GM21423 (cell line): ENCODE measurements around the gene HCCS.

Experiments used
- ATAC-seq: cut with Tn5 transposase; IDR thresholded peaks from one replicate; pipeline ENCODE4 v1.9.1; 2021; ENCODE audit warnings: mild to moderate bottlenecking, moderate library complexity; ENCODE audit not compliant: unreplicated experiment

HCCS gene

GRCh38 chrX:11111037-11111851 is at the start of gene HCCS:
HCCS (plus strand) TSS chrX:11111332; CDS start chrX:11112061, 729 bp downstream.
- ATAC-seq, result peak; percentile 93

GRCh38 chrX:11064276-11064675 is 46.9 kb upstream of the HCCS start:
- no peak for ATAC-seq

- no peak for ATAC-seq
Measured at GRCh38 chrX:11064851-11065600, 46.1 kb upstream of the HCCS start.

GRCh38 chrX:11066812-11067211 is 44.3 kb upstream of the HCCS start:
- no peak for ATAC-seq

- ATAC-seq, result no peak
Measured at GRCh38 chrX:11073381-11073780, 37.8 kb upstream of the HCCS start.

GRCh38 chrX:11080741-11081305 is 30.3 kb upstream of the HCCS start:
- no peak for ATAC-seq

- no peak for ATAC-seq
Measured at GRCh38 chrX:11081511-11081910, 29.6 kb upstream of the HCCS start.

- no peak for ATAC-seq
Measured at GRCh38 chrX:11085305-11085704, 25.8 kb upstream of the HCCS start.

GRCh38 chrX:11089802-11090201 is 21.3 kb upstream of the HCCS start:
- ATAC-seq, result no peak

- ATAC-seq, result no peak
Measured at GRCh38 chrX:11097933-11098332, 13.2 kb upstream of the HCCS start.

- ATAC-seq, result no peak
Measured at GRCh38 chrX:11099465-11099864, 11.7 kb upstream of the HCCS start.

- no peak for ATAC-seq
Measured at GRCh38 chrX:11100281-11101035, 10.7 kb upstream of the HCCS start.

- no peak for ATAC-seq
Measured at GRCh38 chrX:11103006-11103405, 8.1 kb upstream of the HCCS start.

- ATAC-seq, result no peak
Measured at GRCh38 chrX:11103751-11104150, 7.4 kb upstream of the HCCS start.

- ATAC-seq, result no peak
Measured at GRCh38 chrX:11105080-11105479, 6.1 kb upstream of the HCCS start.

GRCh38 chrX:11108253-11108941 is 2.7 kb upstream of the HCCS start:
- ATAC-seq, result no peak

GRCh38 chrX:11109968-11110367 is 1.2 kb upstream of the HCCS start:
- no peak for ATAC-seq

- no peak for ATAC-seq
Measured at GRCh38 chrX:11111947-11112346, 815 bp downstream of the HCCS start.

- no peak for ATAC-seq
Measured at GRCh38 chrX:11113731-11114130, 2.6 kb downstream of the HCCS start.

- ATAC-seq, result no peak
Measured at GRCh38 chrX:11117745-11118144, 6.6 kb downstream of the HCCS start.
